Forelimb muscle (tissue), 1 donor: Measurements from ENCODE around the gene SOCS7. TPM values are rescaled to one million over a fixed set of nuclear protein-coding genes. Genes with fewer than 3 reads are reported as not detected.
A peak's percentile ranks its signal among the peaks of the same experiment; 100 is the strongest.

Source experiments
- DNase-seq: peaks from one replicate; pipeline ENCODE4 v3.0.0-alpha.2; 2013; ENCODE audit warnings: low read depth
- polyA plus RNA-seq: library from polyadenylated mRNA; unstranded; fragments of 120-200 nt; gene quantifications from one replicate; pipeline ENCODE4 v1.2.1, GENCODE V29; 2013; ENCODE audit not compliant: insufficient read length

Gene SOCS7
- polyA plus RNA-seq, 1 donor: 17.9 TPM

DNA sequence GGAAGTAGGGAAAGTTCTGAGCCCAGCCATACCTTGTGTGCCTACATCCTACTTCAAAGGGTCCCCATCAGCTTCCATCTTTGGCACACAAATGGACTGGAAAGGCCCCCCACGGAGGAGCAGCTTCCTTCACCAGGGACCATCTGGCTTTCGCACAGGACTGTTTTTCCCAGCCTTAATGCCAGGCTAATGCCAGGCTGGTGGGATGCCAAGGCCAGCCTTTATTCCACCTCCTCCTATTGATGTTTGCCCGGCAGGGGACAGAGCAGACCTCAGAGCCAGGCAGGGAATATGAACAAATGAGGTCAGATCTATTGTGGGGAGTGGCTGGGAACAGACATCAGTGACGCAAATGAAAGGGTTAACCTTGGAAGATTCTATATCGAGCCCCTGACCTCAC, 13.6 kb upstream of the SOCS7 start:
- DNase-seq: no peak

- no peak for DNase-seq
Observed at GRCh38 chr17:38338535-38338934, 13.1 kb upstream of the SOCS7 start.

DNA sequence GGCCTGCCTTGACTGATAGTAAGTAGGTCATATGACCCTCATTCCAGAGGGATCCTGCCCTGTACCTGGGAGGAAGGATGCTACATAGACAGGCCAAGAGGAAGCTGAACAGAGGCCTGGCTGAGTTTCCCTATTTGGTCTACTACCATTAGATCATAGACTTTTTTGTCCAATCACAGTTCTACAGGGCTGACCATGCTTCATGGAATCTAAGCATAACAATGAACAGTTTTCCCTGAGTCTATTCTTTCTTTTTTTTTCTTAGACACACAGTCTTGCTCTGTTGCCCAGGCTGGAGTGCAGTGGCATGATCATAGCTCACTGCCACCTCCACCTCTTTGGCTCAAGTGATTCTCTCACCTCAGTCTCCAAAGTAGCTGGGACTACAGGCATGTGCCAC, 11.8 kb upstream of the SOCS7 start:
- no peak for DNase-seq

DNA sequence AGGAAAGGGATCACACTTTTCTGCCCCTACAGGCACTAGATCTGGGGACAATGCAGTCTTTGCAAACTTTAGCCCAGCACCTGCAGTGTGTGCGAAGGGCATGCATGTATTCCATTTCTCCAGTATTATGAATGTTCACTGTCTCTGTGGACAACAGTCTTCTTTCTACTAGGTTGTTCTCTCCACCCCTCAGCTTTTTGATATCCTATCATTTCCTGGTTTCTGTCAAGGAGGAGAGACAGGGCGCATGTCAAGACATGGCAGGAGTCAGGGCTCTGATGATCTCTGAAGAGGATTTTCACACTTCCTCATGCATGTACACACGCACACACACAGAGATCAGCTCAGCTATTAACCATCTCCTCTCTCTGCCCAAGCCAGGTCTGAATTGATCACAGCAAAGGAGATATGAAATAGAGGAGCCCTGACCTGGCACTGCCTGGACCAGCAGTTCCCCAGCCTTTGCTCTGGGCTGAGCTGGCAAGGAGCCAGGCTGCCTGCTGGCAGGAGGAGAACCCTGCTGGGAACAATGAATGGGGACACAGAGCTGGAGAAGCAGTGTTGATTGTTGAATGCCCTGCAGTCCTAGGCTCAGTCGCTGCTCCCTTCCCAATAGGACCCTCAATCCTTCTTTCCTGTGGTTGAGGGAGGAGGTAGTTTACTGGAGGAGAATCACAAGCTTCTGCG, 10.5 kb upstream of the SOCS7 start:
- DNase-seq: no peak

DNA sequence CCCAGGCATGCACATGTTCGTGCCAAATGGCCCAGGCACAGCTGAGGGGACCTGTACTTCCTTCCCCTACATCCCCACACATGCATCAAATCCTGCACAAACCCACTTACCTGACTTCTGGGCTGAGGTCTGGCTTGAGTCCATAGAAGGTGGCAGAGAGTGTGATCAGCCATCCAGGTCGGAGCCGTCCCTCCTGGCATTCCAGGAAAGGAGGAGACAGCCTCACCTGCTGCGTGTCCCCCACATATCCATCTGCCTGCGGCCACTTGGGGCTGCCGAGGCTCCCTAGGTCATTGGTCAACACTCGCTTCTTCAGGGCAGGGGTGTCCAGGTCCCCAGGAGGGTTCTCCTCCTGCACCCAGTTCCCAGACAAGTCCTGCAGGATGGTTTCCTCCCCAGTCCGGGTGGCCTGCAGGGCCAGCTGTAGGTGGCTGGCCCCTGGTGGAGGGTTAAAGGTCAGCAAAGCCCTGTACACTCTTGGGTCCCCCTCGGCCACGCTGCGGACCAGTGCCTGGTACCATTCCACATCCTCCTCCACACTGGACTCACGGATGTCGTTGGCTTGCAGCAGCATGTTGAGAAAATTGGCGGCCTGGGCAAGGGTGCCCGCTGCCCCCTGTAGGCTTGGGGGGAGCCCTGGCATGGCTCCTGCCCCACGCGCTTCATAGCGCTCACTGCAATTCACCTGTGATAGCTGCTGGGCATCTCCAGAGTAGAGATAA, 8.6 kb upstream of the SOCS7 start:
- no peak for DNase-seq

DNA sequence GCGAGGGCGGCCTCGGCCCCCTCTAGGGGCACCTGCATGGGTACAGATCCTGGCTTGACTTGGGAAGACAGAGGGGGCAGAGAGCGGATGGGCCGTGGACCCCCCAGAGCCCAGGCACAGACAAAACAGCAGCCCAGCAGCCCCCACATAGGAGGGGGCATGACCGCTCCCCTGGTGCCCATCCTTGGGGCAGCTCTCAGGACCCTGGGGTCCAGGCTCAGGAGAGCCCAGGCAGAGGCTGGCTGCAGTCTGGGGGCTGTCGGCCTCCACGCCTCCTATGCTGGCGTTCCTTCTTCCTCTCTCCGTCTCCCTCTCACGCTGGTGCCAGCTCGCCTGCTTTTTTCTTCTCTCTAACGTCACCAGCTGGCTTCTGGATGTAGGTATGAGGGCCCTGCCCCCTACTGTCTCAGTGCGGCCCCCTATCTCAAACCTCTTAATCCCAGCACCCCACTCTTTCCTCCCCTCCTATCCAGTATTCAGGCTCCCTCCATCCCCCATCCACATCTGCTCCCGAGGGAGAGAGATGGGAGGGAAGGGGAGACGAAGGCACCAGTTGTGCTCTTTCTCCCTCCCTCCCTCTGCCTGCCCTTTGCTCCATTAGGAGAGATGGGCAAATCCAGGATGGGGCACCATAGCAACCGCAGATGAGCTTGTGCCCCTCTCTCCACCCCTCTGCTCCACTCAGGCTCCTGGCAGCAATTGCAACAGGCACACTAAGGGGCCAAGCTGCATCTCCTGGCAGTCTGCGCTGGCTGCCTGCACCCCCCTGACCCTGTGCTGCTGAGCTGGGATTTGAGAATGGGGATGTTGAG, 7.8 kb upstream of the SOCS7 start, which contains the start of gene GPR179:
Gene GPR179 (minus strand): TSS at position 349 of the 812 bp plus-strand sequence. CDS start 167 bp downstream, at position 182.
- DNase-seq: no peak

GRCh38 chr17:38344420-38344745, 7.3 kb upstream of the SOCS7 start:
- DNase-seq: no peak

DNA sequence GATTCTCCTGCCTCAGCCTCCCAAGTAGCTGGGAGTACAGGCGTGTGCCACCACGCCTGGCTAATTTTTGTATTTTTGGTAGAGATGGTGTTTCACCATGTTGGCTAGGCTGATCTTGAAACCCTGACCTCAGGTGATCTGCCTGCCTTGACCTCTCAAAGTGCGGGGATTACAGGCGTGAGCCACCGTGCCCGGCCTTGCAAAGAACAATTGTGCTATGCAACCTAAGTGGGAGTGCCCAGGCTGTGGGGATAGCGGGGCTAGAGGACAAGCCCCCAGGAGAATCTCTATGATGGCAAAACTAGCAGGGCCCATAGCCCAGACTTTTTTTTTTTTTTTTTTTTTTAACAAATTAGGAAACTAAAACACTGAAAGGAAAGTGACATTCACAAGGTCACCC, 5.9 kb upstream of the SOCS7 start:
- no peak for DNase-seq

DNA sequence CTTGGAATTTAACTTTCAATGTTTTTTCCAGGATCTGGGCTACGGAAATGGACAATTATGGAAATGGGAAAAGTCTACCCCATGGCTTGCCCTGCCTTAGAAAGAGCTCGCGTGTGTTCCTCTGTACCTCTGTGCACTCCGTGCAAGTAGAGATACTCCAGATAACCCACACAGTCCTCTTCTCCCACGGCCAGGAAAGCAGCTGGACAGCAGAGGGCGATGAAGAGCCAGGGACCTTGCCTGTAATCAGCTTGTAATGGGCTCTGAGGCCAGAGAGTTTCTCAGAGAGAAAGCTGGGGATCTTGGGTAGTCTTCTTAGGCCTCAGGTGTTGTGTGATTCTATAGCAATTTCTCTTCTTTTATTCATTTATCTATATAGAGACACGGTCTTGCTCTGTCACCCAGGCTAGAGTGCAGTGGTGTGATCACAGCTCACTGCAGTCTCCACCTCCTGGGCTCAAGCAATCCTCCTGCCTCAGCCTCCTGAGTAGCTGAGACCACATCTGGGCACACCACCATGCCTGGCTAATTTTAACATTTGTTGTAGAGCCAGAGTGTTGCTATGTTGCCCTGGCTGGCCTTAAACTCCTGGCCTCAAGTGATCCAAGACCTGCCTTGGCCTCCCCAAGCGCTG, 2.4 kb upstream of the SOCS7 start:
- peak; percentile 71 for DNase-seq

DNA sequence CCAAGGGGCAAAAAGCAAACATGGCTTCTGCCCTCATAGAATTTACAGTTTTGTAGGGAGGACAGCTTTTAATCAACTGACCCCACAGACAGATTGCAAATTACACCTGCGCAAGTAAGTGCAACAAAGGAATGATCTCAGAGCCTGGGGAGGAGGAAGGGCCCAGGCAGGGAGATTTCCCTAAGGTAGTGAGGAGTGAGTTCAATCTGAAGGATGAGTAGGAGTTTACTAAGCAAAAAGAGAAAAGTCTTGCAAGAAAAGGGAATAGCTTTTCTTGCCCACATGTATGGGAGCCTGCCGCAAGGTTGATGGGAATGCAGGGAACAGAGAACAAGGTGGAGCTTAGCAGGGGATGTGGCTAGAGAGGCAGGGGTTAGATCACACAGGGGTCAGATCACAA, 1.6 kb upstream of the SOCS7 start:
- DNase-seq: no peak

DNA sequence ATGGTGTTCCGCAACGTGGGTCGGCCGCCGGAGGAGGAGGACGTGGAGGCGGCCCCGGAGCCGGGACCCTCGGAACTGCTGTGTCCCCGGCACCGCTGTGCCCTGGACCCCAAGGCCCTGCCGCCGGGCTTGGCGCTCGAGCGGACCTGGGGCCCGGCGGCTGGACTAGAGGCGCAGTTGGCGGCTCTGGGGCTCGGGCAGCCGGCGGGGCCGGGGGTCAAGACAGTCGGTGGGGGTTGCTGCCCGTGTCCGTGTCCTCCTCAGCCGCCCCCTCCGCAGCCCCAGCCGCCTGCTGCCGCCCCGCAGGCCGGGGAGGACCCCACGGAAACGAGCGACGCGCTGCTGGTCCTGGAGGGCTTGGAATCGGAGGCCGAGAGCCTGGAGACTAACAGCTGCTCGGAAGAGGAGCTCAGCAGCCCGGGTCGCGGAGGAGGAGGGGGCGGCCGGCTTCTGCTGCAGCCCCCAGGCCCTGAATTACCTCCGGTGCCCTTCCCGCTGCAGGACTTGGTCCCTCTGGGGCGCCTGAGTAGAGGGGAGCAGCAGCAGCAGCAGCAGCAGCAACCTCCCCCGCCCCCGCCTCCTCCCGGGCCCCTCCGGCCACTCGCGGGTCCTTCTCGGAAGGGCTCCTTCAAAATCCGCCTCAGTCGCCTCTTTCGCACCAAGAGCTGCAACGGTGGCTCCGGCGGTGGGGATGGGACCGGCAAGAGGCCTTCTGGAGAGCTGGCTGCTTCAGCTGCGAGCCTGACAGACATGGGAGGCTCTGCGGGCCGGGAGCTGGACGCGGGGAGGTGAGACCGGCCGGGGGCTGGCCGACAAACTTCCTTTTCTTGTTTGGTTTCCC, 821 bp downstream of the SOCS7 start:
- no peak for DNase-seq

DNA sequence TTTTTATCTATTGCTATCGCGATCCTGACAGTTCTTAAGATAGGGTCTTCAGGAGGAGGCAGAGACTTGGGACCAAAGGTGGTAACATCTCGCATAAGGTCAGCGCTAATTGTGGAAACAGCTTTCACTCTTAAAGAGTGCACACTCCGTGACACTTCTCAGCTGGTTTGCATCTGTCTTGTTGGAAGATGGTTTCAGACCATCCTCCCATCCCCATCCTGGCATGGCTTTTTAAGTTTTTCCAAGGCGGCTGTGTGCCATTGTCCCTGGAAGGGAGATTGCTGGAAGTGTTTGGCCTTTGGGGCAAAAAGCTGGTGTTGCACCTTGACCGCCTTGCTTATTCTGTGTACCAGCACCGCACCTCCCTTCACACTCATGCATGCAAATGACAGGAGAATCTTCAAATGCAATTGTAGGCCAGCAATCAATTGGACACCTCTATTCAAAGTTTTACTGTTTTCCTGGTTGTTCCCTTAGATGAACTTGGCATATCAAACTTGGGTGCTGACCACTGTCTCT, 1.5 kb downstream of the SOCS7 start:
- DNase-seq: no peak

- DNase-seq: no peak
Observed at GRCh38 chr17:38353668-38354067, 2.0 kb downstream of the SOCS7 start.

DNA sequence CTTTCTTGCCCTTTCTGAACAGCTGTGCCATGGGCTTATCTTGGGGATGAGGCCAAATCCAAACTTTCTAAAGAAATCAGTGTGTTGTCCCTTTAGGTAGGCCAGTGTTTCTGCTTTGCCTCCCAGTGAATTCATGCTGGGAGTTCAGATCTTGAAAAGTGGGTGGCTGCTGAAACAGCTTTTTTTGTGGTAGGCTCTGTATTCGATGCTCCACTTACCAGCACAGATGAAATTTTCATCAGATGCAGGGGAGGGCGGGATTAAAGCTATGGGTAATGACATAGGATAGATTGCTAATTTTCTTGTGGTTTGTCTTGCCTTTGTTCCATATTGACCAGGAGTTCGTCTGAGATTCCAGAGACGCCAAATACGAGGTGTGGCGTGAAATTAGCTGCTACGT, 2.8 kb downstream of the SOCS7 start:
- DNase-seq: no peak

GRCh38 chr17:38355251-38355650, 3.6 kb downstream of the SOCS7 start:
- DNase-seq: no peak

GRCh38 chr17:38357486-38358123, 6.0 kb downstream of the SOCS7 start:
- no peak for DNase-seq

DNA sequence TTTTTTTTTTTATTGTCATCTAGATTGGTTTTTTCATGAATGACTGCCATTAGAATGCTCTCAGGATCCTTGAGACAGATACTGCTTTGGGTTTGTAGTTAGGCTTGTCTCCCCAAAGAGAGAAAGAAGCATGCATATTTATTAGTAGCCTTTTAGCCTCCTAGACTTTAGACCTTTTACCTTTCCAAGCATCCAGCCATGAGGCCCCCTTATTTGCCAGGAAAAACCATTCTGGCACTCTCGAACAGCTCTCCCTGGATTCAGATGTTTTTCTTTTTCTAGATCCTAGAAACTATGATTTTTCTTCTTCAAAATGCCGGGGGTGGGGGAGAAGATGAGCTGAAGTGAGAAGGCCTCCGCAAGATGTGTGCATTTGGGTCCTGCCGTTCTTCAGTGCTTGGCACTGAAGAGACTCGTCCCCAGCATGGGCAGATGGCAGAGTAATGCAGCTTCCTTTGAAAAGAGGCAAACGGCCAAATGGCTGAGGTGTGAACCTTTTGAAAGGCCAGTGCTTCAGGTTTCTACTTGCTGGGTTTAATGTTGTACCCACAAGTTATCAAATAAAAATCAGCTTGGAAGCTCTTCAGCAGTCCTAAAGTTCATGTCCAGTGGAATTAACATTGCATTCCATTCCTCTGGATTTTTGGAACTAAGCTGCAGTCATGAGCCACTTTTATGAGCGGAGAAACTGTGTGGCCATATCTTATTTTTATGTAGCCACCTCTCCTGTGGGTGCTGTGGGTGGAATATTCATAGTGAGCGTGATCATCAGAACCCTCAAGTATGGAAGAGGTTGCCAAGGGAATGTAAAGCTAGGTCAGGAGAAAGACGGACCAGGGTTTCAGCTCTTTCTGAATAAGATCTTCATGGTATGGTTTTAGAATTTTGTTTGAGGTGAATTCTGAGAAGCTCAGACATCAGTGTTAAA, 7.2 kb downstream of the SOCS7 start:
- DNase-seq: no peak

- DNase-seq: no peak
Observed at GRCh38 chr17:38361694-38362465, 10.2 kb downstream of the SOCS7 start.

DNA sequence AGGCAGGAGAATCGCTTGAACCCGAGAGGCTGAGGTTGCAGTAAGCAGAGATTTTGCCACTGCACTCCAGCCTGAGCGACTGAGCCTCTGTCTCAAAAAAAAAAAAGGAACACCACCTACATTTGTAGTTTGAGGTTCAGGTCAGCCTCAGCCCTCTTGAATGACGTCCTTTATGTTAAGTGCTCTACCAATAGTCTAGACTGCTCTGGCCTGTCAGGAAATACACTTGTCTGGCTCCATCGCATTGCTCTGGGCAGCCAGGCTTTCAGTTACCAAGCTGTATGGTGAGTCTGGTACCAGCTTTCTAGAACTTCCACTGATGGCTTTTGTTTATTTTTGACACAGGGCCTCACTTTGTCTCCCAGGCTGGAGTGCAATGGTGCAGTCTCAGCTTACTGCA, 11.4 kb downstream of the SOCS7 start:
- DNase-seq: no peak
